GM19035 (cell line): Measurements from ENCODE around the gene DAG1.

Experiments
- ATAC-seq: cut with Tn5 transposase; IDR thresholded peaks from one replicate; pipeline ENCODE4 v1.9.1; 2021; ENCODE audit not compliant: unreplicated experiment

Gene DAG1

GRCh38 chr3:49552087-49552486, 82.0 kb downstream of the DAG1 start:
- ATAC-seq = no peak

GRCh38 chr3:49553324-49553691, 83.2 kb downstream of the DAG1 start:
- no peak for ATAC-seq

GRCh38 chr3:49553692-49554632, 83.9 kb downstream of the DAG1 start, which contains the start of gene BSN:
Gene BSN (plus strand): TSS chr3:49554477. CDS start chr3:49554603, 126 bp downstream.
- peak; percentile 79 for ATAC-seq

GRCh38 chr3:49554633-49555265, 84.7 kb downstream of the DAG1 start:
- peak; percentile 72 for ATAC-seq

GRCh38 chr3:49556500-49557275, 86.6 kb downstream of the DAG1 start:
- no peak for ATAC-seq

GRCh38 chr3:49563040-49563578, 93.0 kb downstream of the DAG1 start:
- ATAC-seq = no peak

- no peak for ATAC-seq
Observed at GRCh38 chr3:49563766-49564165, 93.7 kb downstream of the DAG1 start.

- ATAC-seq = no peak
Observed at GRCh38 chr3:49566312-49566711, 96.2 kb downstream of the DAG1 start.

- no peak for ATAC-seq
Observed at GRCh38 chr3:49567406-49567805, 97.3 kb downstream of the DAG1 start.

- ATAC-seq = no peak
Observed at GRCh38 chr3:49568965-49569364, 98.9 kb downstream of the DAG1 start.

GRCh38 chr3:49570028-49570654, 100.1 kb downstream of the DAG1 start:
- no peak for ATAC-seq

- ATAC-seq = no peak
Observed at GRCh38 chr3:49582177-49582576, 112.1 kb downstream of the DAG1 start.
